Ishikawa (cell line): ENCODE data around the gene RAB25.

Source experiments
- EGR1 ChIP-seq: IDR thresholded peaks from 2 replicates; pipeline ENCODE4 v1.6.1; 2012
- EP300 ChIP-seq: IDR thresholded peaks from 2 replicates; pipeline ENCODE4 v1.6.1; 2012; ENCODE audit warnings: borderline replicate concordance
- FOXM1 ChIP-seq: IDR thresholded peaks from 2 replicates; pipeline ENCODE4 v1.6.1; 2012; ENCODE audit warnings: low read depth, borderline replicate concordance
- RAD21 ChIP-seq: IDR thresholded peaks from 2 replicates; pipeline ENCODE4 v1.6.1; 2012; ENCODE audit warnings: low read depth
- TAF1 ChIP-seq: IDR thresholded peaks from 2 replicates; pipeline ENCODE4 v1.6.1; 2012; ENCODE audit warnings: low read depth, mild to moderate bottlenecking
- TCF12 ChIP-seq: IDR thresholded peaks from 2 replicates; pipeline ENCODE4 v1.6.1; 2012; ENCODE audit warnings: low read depth
- TEAD4 ChIP-seq: IDR thresholded peaks from 2 replicates; pipeline ENCODE4 v1.6.1; 2012
- ZBTB7A ChIP-seq: IDR thresholded peaks from 2 replicates; pipeline ENCODE4 v1.6.1; 2012; ENCODE audit warnings: low read depth
- TF ChIP-seq, protein P1 (sequence below): IDR thresholded peaks from 2 replicates; pipeline ENCODE4 v1.6.1; 2012
- TF ChIP-seq, protein P2 (sequence below): IDR thresholded peaks from 2 replicates; pipeline ENCODE4 v1.6.1; 2012; ENCODE audit warnings: low read depth, mild to moderate bottlenecking
- TF ChIP-seq, protein P3 (sequence below): IDR thresholded peaks from 2 replicates; pipeline ENCODE4 v1.6.1; 2012

DNA sequence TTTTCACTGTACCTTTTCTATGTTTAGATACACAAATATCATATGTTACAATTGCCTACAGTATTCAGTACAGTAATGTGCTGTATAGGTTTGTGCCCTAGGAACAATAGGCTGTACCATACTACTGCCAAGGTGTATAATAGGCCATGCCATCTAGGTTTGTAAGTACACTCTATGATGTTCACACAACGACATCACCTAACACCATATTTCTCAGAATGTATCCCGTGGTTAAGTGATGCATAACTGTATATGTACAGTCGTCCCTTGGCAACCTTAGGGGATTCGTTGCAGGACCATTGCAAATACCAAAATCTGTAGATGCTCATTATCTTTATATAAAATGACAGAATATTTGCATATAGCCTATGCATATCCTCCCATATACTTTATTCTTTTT is 34.4 kb upstream of the RAB25 start:
- TF ChIP-seq EGR1 (no peak), RAD21 (no peak), TAF1 (no peak), EP300 (no peak), ZBTB7A (no peak), TCF12 (no peak), TEAD4 (no peak), FOXM1 (no peak)
- TF ChIP-seq, protein P1, sequence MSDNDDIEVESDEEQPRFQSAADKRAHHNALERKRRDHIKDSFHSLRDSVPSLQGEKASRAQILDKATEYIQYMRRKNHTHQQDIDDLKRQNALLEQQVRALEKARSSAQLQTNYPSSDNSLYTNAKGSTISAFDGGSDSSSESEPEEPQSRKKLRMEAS = no peak
- TF ChIP-seq, protein P2, sequence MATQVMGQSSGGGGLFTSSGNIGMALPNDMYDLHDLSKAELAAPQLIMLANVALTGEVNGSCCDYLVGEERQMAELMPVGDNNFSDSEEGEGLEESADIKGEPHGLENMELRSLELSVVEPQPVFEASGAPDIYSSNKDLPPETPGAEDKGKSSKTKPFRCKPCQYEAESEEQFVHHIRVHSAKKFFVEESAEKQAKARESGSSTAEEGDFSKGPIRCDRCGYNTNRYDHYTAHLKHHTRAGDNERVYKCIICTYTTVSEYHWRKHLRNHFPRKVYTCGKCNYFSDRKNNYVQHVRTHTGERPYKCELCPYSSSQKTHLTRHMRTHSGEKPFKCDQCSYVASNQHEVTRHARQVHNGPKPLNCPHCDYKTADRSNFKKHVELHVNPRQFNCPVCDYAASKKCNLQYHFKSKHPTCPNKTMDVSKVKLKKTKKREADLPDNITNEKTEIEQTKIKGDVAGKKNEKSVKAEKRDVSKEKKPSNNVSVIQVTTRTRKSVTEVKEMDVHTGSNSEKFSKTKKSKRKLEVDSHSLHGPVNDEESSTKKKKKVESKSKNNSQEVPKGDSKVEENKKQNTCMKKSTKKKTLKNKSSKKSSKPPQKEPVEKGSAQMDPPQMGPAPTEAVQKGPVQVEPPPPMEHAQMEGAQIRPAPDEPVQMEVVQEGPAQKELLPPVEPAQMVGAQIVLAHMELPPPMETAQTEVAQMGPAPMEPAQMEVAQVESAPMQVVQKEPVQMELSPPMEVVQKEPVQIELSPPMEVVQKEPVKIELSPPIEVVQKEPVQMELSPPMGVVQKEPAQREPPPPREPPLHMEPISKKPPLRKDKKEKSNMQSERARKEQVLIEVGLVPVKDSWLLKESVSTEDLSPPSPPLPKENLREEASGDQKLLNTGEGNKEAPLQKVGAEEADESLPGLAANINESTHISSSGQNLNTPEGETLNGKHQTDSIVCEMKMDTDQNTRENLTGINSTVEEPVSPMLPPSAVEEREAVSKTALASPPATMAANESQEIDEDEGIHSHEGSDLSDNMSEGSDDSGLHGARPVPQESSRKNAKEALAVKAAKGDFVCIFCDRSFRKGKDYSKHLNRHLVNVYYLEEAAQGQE = no peak
- TF ChIP-seq, protein P3, sequence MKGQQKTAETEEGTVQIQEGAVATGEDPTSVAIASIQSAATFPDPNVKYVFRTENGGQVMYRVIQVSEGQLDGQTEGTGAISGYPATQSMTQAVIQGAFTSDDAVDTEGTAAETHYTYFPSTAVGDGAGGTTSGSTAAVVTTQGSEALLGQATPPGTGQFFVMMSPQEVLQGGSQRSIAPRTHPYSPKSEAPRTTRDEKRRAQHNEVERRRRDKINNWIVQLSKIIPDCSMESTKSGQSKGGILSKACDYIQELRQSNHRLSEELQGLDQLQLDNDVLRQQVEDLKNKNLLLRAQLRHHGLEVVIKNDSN = no peak
